Loucy (cell line): Measurements from ENCODE around the gene FAM163B.

Experiments used
- H2AFZ ChIP-seq: fragments of 200-600 bp; sonication (generic); 2 replicates; pipeline ENCODE4 v1.6.0; 2016; ENCODE audit warnings: antibody characterized with exemption, mild to moderate bottlenecking, low read length, moderate library complexity
- H3F3A ChIP-seq: fragments of 200-600 bp; 2 replicates; pipeline ENCODE4 v1.6.0; 2016; ENCODE audit warnings: antibody characterized with exemption, low read depth, mild to moderate bottlenecking
- H3K27me3 ChIP-seq: fragments of 200-600 bp; sonication (generic); 2 replicates; pipeline ENCODE4 v1.6.1; 2014; ENCODE audit warnings: low read length, mild to moderate bottlenecking; ENCODE audit not compliant: insufficient read depth, poor library complexity, severe bottlenecking
- H3K36me3 ChIP-seq: fragments of 200-600 bp; sonication (generic); 2 replicates; pipeline ENCODE4 v1.6.1; 2016; ENCODE audit warnings: low read length; ENCODE audit not compliant: insufficient read depth
- H3K4me1 ChIP-seq: fragments of 200-600 bp; sonication (generic); 2 replicates; pipeline ENCODE4 v1.5.1; 2014; ENCODE audit warnings: low read length, mild to moderate bottlenecking; ENCODE audit not compliant: insufficient read depth, poor library complexity, severe bottlenecking
- H3K4me2 ChIP-seq: fragments of 200-600 bp; sonication (generic); 2 replicates; pipeline ENCODE4 v1.6.0; 2014; ENCODE audit warnings: antibody characterized with exemption, low read length, low read depth, mild to moderate bottlenecking; ENCODE audit not compliant: poor library complexity, severe bottlenecking
- H3K4me3 ChIP-seq: fragments of 200-600 bp; sonication (generic); 2 replicates; pipeline ENCODE4 v1.5.1; 2014; ENCODE audit warnings: low read length, mild to moderate bottlenecking, mixed read lengths; ENCODE audit not compliant: poor library complexity, severe bottlenecking
- H3K79me2 ChIP-seq: fragments of 200-600 bp; sonication (generic); 2 replicates; pipeline ENCODE4 v1.6.1; 2014; ENCODE audit warnings: low read length; ENCODE audit not compliant: insufficient read depth
- H3K9ac ChIP-seq: fragments of 200-600 bp; sonication (generic); 2 replicates; pipeline ENCODE4 v1.6.0; 2014; ENCODE audit warnings: mild to moderate bottlenecking, low read depth, low read length, moderate library complexity; ENCODE audit not compliant: poor library complexity, severe bottlenecking
- H3K9me2 ChIP-seq: fragments of 200-600 bp; sonication (generic); replicated peaks from 2 replicates; pipeline ENCODE4 v1.6.1; 2016; ENCODE audit warnings: low read depth, low read length, mixed read lengths
- H3K9me3 ChIP-seq: fragments of 200-600 bp; sonication (generic); 2 replicates; pipeline ENCODE4 v1.6.1; 2014; ENCODE audit warnings: mild to moderate bottlenecking, antibody characterized with exemption, low read length, low read depth; ENCODE audit not compliant: insufficient read depth
- H4K20me1 ChIP-seq: fragments of 200-600 bp; sonication (generic); 2 replicates; pipeline ENCODE4 v1.6.0; 2014; ENCODE audit warnings: antibody characterized with exemption, low read length, mild to moderate bottlenecking; ENCODE audit not compliant: insufficient read depth, poor library complexity, severe bottlenecking
- CTCF ChIP-seq: fragments of 200-600 bp; sonication (generic); conservative IDR thresholded peaks from 2 replicates; pipeline ENCODE4 v1.5.1; 2014; ENCODE audit warnings: mild to moderate bottlenecking, antibody characterized with exemption, low read length
- EZH2phosphoT487 ChIP-seq: fragments of 200-600 bp; IDR thresholded peaks from 2 replicates; pipeline ENCODE4 v1.6.1; 2018; ENCODE audit warnings: antibody characterized with exemption, mild to moderate bottlenecking, moderate library complexity, borderline replicate concordance

The FAM163B gene

GRCh38 chr9:133569121-133569785 is 39.9 kb downstream of the FAM163B start:
- H3K36me3 ChIP-seq, result no peaks in the 10 kb centered on the region
- no peak overlapping the region for H2AFZ ChIP-seq
- no peaks in the 10 kb centered on the region for H4K20me1 ChIP-seq
- H3K9me3 ChIP-seq, result no peaks in the 10 kb centered on the region
- H3K4me3 ChIP-seq, result no peak overlapping the region
- TF ChIP-seq CTCF, result no peak
- no peak for TF ChIP-seq EZH2phosphoT487
- H3K4me2 ChIP-seq, result no peak overlapping the region
- H3F3A ChIP-seq, result no peaks in the 10 kb centered on the region
- H3K79me2 ChIP-seq, result no peaks in the 10 kb centered on the region
- no peak overlapping the region for H3K9ac ChIP-seq
- H3K9me2 ChIP-seq, result no peaks in the 10 kb centered on the region
- H3K4me1 ChIP-seq, result peaks cover 10% of the 10 kb centered on the region
- no peaks in the 10 kb centered on the region for H3K27me3 ChIP-seq

DNA sequence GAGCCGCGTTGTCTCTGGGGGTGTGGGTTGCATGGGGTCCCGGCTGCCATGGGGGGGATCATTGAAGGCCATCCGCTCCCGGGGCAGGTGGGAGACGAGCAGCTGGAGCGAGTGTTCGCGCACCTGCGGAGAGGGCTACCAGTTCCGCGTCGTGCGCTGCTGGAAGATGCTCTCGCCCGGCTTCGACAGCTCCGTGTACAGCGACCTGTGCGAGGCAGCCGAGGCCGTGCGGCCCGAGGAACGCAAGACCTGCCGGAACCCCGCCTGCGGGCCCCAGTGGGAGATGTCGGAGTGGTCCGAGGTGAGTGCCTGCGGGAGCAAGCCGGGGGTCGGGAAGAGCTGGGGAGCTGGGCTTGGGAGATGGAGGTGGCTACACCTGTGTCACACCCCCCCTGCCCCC is 41.0 kb downstream of the FAM163B start:
- no peak for TF ChIP-seq CTCF
- TF ChIP-seq EZH2phosphoT487, result no peak
- no peaks in the 10 kb centered on the region for H3K9me2 ChIP-seq
- H3K4me1 ChIP-seq, result peaks cover 10% of the 10 kb centered on the region
- H2AFZ ChIP-seq, result no peak overlapping the region
- H3K36me3 ChIP-seq, result no peaks in the 10 kb centered on the region
- no peaks in the 10 kb centered on the region for H4K20me1 ChIP-seq
- H3K79me2 ChIP-seq, result no peaks in the 10 kb centered on the region
- no peaks in the 10 kb centered on the region for H3K9me3 ChIP-seq
- H3K9ac ChIP-seq, result no peak overlapping the region
- H3K27me3 ChIP-seq, result no peaks in the 10 kb centered on the region
- no peak overlapping the region for H3K4me3 ChIP-seq
- H3F3A ChIP-seq, result no peaks in the 10 kb centered on the region
- H3K4me2 ChIP-seq, result no peak overlapping the region

GRCh38 chr9:133566817-133567216 is 42.4 kb downstream of the FAM163B start:
- no peaks in the 10 kb centered on the region for H3K9me3 ChIP-seq
- H3K36me3 ChIP-seq, result no peaks in the 10 kb centered on the region

More at GRCh38 chr9:133566817-133567216, 42.4 kb downstream of the FAM163B start:
- H2AFZ ChIP-seq, result no peak overlapping the region
- H3K4me2 ChIP-seq, result no peak overlapping the region
- no peak overlapping the region for H3K4me3 ChIP-seq
- H3K79me2 ChIP-seq, result no peaks in the 10 kb centered on the region
- no peak for TF ChIP-seq CTCF
- TF ChIP-seq EZH2phosphoT487, result no peak
- no peaks in the 10 kb centered on the region for H3K27me3 ChIP-seq
- H3K9ac ChIP-seq, result no peak overlapping the region
- H4K20me1 ChIP-seq, result no peaks in the 10 kb centered on the region
- H3K9me2 ChIP-seq, result no peaks in the 10 kb centered on the region
- no peaks in the 10 kb centered on the region for H3F3A ChIP-seq
- H3K4me1 ChIP-seq, result peaks cover 10% of the 10 kb centered on the region
